GM12801 (cell line): ENCODE results near the gene EXOG.

Experiments
- CTCF ChIP-seq: IDR thresholded peaks from one replicate; pipeline ENCODE4 v1.5.1; 2011; ENCODE audit warnings: control low read depth; ENCODE audit not compliant: insufficient read length; ENCODE audit errors: extremely low read depth

Gene EXOG

GRCh38 chr3:38555926-38556325 is 59.8 kb downstream of the EXOG start:
- no peak for TF ChIP-seq CTCF

- TF ChIP-seq CTCF, result no peak
These were observed 60.7 kb downstream of the EXOG start for GRCh38 chr3:38556640-38557358.

- no peak for TF ChIP-seq CTCF
These were observed 62.7 kb downstream of the EXOG start for GRCh38 chr3:38558864-38559263.

- TF ChIP-seq CTCF, result no peak
These were observed 64.1 kb downstream of the EXOG start for GRCh38 chr3:38560284-38560683.

GRCh38 chr3:38560996-38561717 is 65.0 kb downstream of the EXOG start:
- TF ChIP-seq CTCF, result no peak

GRCh38 chr3:38561746-38562466 is 65.8 kb downstream of the EXOG start:
- TF ChIP-seq CTCF, result no peak

GRCh38 chr3:38562467-38562925 is 66.4 kb downstream of the EXOG start:
- TF ChIP-seq CTCF, result no peak
